MM.1S (cell line): Measurements from ENCODE around the gene SULF2.
"Not testable (repeated sequence)": the region's sequence is repeated elsewhere in the genome, so short reads cannot be mapped to it uniquely, and the experiment has no call there.

Source experiments
- EZH2 ChIP-seq: fragments of 300-600 bp; sonication (generic); optimal IDR thresholded peaks from 2 replicates; pipeline ENCODE3; 2017; ENCODE audit warnings: low read depth, mild to moderate bottlenecking, antibody characterized with exemption, low read length, mixed read lengths
- EZH2phosphoT487 ChIP-seq: fragments of 300-600 bp; sonication (generic); IDR thresholded peaks from 2 replicates; pipeline ENCODE4 v1.6.1; 2018; ENCODE audit warnings: antibody characterized with exemption, low read length
- TF ChIP-seq, protein P1 (sequence below): fragments of 300-600 bp; sonication (generic); IDR thresholded peaks from 2 replicates; pipeline ENCODE4 v1.5.1; 2016; ENCODE audit warnings: antibody characterized with exemption, low read length, mixed read lengths

- TF ChIP-seq, protein P1, sequence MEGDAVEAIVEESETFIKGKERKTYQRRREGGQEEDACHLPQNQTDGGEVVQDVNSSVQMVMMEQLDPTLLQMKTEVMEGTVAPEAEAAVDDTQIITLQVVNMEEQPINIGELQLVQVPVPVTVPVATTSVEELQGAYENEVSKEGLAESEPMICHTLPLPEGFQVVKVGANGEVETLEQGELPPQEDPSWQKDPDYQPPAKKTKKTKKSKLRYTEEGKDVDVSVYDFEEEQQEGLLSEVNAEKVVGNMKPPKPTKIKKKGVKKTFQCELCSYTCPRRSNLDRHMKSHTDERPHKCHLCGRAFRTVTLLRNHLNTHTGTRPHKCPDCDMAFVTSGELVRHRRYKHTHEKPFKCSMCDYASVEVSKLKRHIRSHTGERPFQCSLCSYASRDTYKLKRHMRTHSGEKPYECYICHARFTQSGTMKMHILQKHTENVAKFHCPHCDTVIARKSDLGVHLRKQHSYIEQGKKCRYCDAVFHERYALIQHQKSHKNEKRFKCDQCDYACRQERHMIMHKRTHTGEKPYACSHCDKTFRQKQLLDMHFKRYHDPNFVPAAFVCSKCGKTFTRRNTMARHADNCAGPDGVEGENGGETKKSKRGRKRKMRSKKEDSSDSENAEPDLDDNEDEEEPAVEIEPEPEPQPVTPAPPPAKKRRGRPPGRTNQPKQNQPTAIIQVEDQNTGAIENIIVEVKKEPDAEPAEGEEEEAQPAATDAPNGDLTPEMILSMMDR: not testable (repeated sequence)
- not testable (repeated sequence) for TF ChIP-seq EZH2, EZH2phosphoT487
Observed at GRCh38 chr20:47804224-47804825, 19.0 kb upstream of the SULF2 start.
